GM12878 (cell line): Measurements from ENCODE around the gene ELOA. TPM values are rescaled to one million over a fixed set of nuclear protein-coding genes. Genes with fewer than 3 reads are reported as not detected.
A peak's percentile ranks its signal among the peaks of the same experiment; 100 is the strongest.

Experiments
- ATAC-seq: fragments of 200-7000 bp; cut with Tn5 transposase; 3 replicates; pipeline ENCODE4 v1.9.1; 2020; ENCODE audit warnings: mild to moderate bottlenecking, moderate library complexity
- BruUV-seq: library from RNA; stranded (reverse); fragments of 400-500 nt; replicated peaks from 2 replicates; lab custom pipeline; 2021; lab: Mats Ljungman, UMichigan
- CTCF ChIA-PET: fragments of 300-600 bp; sonication (Branson Sonifier 250); formaldehyde crosslinking; extraction: SDS; loops from one replicate; lab custom pipeline; 2021; ENCODE audit warnings: inconsistent platforms; lab: Yijun Ruan, JAX
- POLR2A ChIA-PET: fragments of 350-600 bp; formaldehyde crosslinking; extraction: SDS; loops from one replicate; lab custom pipeline; 2021; ENCODE audit warnings: inconsistent platforms; lab: Charles Lee
- RAD21 ChIA-PET: fragments of 300-600 bp; sonication (Branson Sonifier 250); formaldehyde crosslinking; loops from one replicate; lab custom pipeline; 2023; ENCODE audit warnings: antibody characterized with exemption; ENCODE audit not compliant: unreplicated experiment; lab: Charles Lee
- SMC1A ChIA-PET: fragments of 300-600 bp; sonication (Branson Sonifier 250); formaldehyde crosslinking; loops from one replicate; lab custom pipeline; 2023; ENCODE audit not compliant: unreplicated experiment, uncharacterized antibody; lab: Charles Lee
- DNase-seq: peaks from one replicate; pipeline ENCODE4 v3.0.0-alpha.2; 2011; ENCODE audit warnings: low read depth, low spot score
- FAIRE-seq: peaks from 3 replicates; lab custom pipeline; 2011; peaks lifted over from hg19 to GRCh38; lab: Jason Lieb, UNC
- H2AFZ ChIP-seq: 2 replicates; pipeline ENCODE4 v1.6.0; 2011; ENCODE audit warnings: low read depth, low read length, control low read depth; ENCODE audit not compliant: control insufficient read depth
- H3K27ac ChIP-seq: 2 replicates; pipeline ENCODE4 v1.5.1; 2011; ENCODE audit warnings: control low read depth; ENCODE audit not compliant: control insufficient read depth, insufficient read depth
- H3K27me3 ChIP-seq, 2 experiments: replicated peaks in 1 of 2; 2 replicates each; pipeline versions ENCODE4 v1.6.0 to v1.6.1; 2011; ENCODE audit warnings: low read length in 1 of 2; ENCODE audit not compliant: control insufficient read depth in 2 of 2, insufficient read depth in 2 of 2
- H3K36me3 ChIP-seq, 2 experiments: 2 replicates each; pipeline ENCODE4 v1.5.1; 2011; ENCODE audit warnings: low read length in 1 of 2; ENCODE audit not compliant: control insufficient read depth in 2 of 2, insufficient read depth in 2 of 2
- H3K4me1 ChIP-seq: 2 replicates; pipeline ENCODE4 v1.6.1; 2011; ENCODE audit warnings: mild to moderate bottlenecking, low read length, moderate library complexity, mixed read lengths; ENCODE audit not compliant: control insufficient read depth, insufficient read depth
- H3K4me2 ChIP-seq: 2 replicates; pipeline ENCODE4 v1.6.0; 2011; ENCODE audit warnings: control low read depth; ENCODE audit not compliant: control insufficient read depth, insufficient read depth
- H3K4me3 ChIP-seq: fragments of 200-600 bp; sonication (generic); 2 replicates; pipeline ENCODE4 v1.5.1; 2016
- H3K79me2 ChIP-seq: 2 replicates; pipeline ENCODE4 v1.6.0; 2011; ENCODE audit warnings: low read length; ENCODE audit not compliant: control insufficient read depth, insufficient read depth
- H3K9ac ChIP-seq: 2 replicates; pipeline ENCODE4 v1.8.0; 2011; ENCODE audit warnings: low read length, control low read depth, mixed read lengths; ENCODE audit not compliant: control insufficient read depth, insufficient read depth
- H3K9me3 ChIP-seq: replicated peaks from 3 replicates; pipeline ENCODE4 v1.5.1; 2011; ENCODE audit warnings: mild to moderate bottlenecking, low read length; ENCODE audit not compliant: control insufficient read depth, insufficient read depth
- H4K20me1 ChIP-seq: 2 replicates; pipeline ENCODE4 v1.6.0; 2011; ENCODE audit not compliant: control insufficient read depth, insufficient read depth
- BCL11A ChIP-seq: IDR thresholded peaks from 2 replicates; pipeline ENCODE4 v1.6.1; 2011; ENCODE audit warnings: low read depth, low read length
- BHLHE40 ChIP-seq, 2 experiments: fragments of 450-650 bp in 1 of 2; IDR thresholded peaks; 2 replicates each; pipeline ENCODE4 v1.6.1; 2011 to 2017; ENCODE audit warnings: low read depth in 2 of 2, borderline replicate concordance in 1 of 2, improper control_type of control experiment in 1 of 2, low read length in 1 of 2, mild to moderate bottlenecking in 1 of 2
- CREB1 ChIP-seq: IDR thresholded peaks from 2 replicates; pipeline ENCODE4 v1.6.1; 2012; ENCODE audit warnings: low read depth, mild to moderate bottlenecking, inconsistent platforms
- CREM ChIP-seq: IDR thresholded peaks from 2 replicates; pipeline ENCODE4 v1.6.1; 2014; ENCODE audit warnings: antibody characterized with exemption, low read depth
- EED ChIP-seq: sonication (generic); IDR thresholded peaks from 2 replicates; pipeline ENCODE4 v1.6.1; 2016; ENCODE audit warnings: antibody characterized with exemption, low read depth
- FOXK2 ChIP-seq: fragments of 450-650 bp; IDR thresholded peaks from 2 replicates; pipeline ENCODE4 v1.6.1; 2017; ENCODE audit warnings: mild to moderate bottlenecking, moderate library complexity
- NR2F1 ChIP-seq: fragments of 450-650 bp; conservative IDR thresholded peaks from 2 replicates; pipeline ENCODE4 v1.6.1; 2017; ENCODE audit warnings: mild to moderate bottlenecking
- RAD21 ChIP-seq: IDR thresholded peaks from 2 replicates; pipeline ENCODE4 v1.6.1; 2011; ENCODE audit warnings: mild to moderate bottlenecking, low read depth, low read length, moderate library complexity; ENCODE audit not compliant: insufficient read depth
- RAD51 ChIP-seq: fragments of 450-650 bp; IDR thresholded peaks from 2 replicates; pipeline ENCODE4 v1.6.1; 2016; ENCODE audit warnings: moderate library complexity, mild to moderate bottlenecking, inconsistent platforms
- TAF1 ChIP-seq: IDR thresholded peaks from 2 replicates; pipeline ENCODE4 v1.6.1; 2011; ENCODE audit warnings: mild to moderate bottlenecking, low read depth, low read length, borderline replicate concordance
- TARDBP ChIP-seq: IDR thresholded peaks from 2 replicates; pipeline ENCODE4 v1.6.1; 2016; ENCODE audit warnings: borderline replicate concordance
- WGBS: methylation state at CpG from one replicate; pipeline ENCODE4 v1.1.6; 2016; ENCODE audit warnings: low lambda C conversion rate; ENCODE audit not compliant: insufficient replicate concordance, insufficient coverage; ENCODE audit errors: missing lambda C conversion rate; 5-methylcytosine and 5-hydroxymethylcytosine counted together
- in situ Hi-C: fragments of 300-500 bp; cut with MboI; formaldehyde crosslinking; loops from 9 replicates; pipeline ENCODE4 v1.14.3; 2018; ENCODE audit warnings: mixed read lengths
- intact Hi-C: fragments of 100-400 bp; cut with micrococcal nuclease; formaldehyde crosslinking; loops from one replicate; pipeline ENCODE4 v1.14.2; 2022; ENCODE audit not compliant: unreplicated experiment
- polyA plus RNA-seq, 11 experiments: library from polyadenylated mRNA; depleted of rRNA in 4 of 11; unstranded in 6 of 11; stranded (reverse) in 5 of 11; fragments of >200 nt; fragmentation: Nextera tagmentation in 4 of 11; fragmentation: Illumina TruSeq in 1 of 11; extraction: Ambion mirVana in 4 of 11; extraction: Trizol in 1 of 11; gene quantifications; 1 replicate in 1 of 11; 2 replicates in 10 of 11; pipeline versions ENCODE4 v1.2.1 to v1.2.3, GENCODE V29; 2011 to 2016; ENCODE audit warnings: inconsistent platforms in 2 of 11, missing spikeins in 2 of 11, low read depth in 1 of 11
- total RNA-seq, 4 experiments: library from RNA; depleted of rRNA in 3 of 4; stranded (reverse); fragments of >200 nt in 3 of 4; fragmentation: Illumina TruSeq in 1 of 4; extraction: Trizol in 1 of 4; gene quantifications; 2 replicates each; pipeline versions ENCODE4 v1.2.1 to v1.2.3, GENCODE V29; 2013 to 2021
- TF ChIP-seq, protein P1 (sequence below): IDR thresholded peaks from 2 replicates; pipeline ENCODE4 v1.6.1; 2012; ENCODE audit warnings: low read depth, low read length, improper control_type of control experiment
- TF ChIP-seq, protein P2 (sequence below): IDR thresholded peaks from 2 replicates; pipeline ENCODE4 v1.6.1; 2011; ENCODE audit warnings: low read depth, low read length, improper control_type of control experiment, borderline replicate concordance

The ELOA gene
- total and polyA plus RNA-seq, 10 of the 15 experiments (the other 5 are each of a cell fraction or from before 2014, with no cell fraction given): 20.1 to 63.6 (median 39.8) TPM

DNA sequence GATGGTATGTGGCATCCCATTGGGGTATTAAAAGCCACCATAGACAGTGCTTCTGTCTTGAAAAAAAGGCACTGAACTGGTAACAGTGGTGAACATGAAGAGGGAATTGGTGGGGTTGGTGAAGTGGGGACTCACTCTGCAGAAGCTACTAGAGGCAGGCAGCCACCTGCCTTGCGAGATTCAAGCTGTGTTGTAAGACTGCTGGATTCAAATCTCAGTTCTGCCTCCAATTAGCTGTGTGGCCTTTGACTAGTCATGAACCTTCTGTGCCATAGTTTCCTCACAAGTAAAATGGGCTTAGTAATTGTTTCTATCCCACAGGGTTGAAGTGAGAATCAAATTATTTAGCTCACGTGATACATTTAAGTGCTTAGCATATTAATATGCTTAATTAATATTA lies 16.6 kb upstream of the ELOA start:
- intact Hi-C loops (loop anchor here (10.0 kb wide), 1 partner anchor 1682 kb away; no protein-coding TSS in a partner anchor), in situ Hi-C loops (no loop called here)
- CTCF ChIA-PET: interaction anchor here (1.2 to 3.6 kb wide), 10 partner anchors 8 to 181 kb away, joined by 3 to 34 read pairs (median 7); partner anchors contain the start of gene RPL11
- H3K4me3 ChIP-seq: no peak overlapping the region
- DNase-seq: no peak
- H3K79me2 ChIP-seq: peaks cover 6% of the 10 kb centered on the region
- RAD21 ChIA-PET: interaction anchor here (0.8 to 2.7 kb wide), 10 partner anchors 10 to 382 kb away, joined by 3 to 18 read pairs (median 4); partner anchors contain the start of genes ELOA, HNRNPR and RPL11
- H3K4me1 ChIP-seq: peaks cover 60% of the 10 kb centered on the region
- no peak overlapping the region for H3K9ac ChIP-seq
- FAIRE-seq: peak; percentile 7
- no peaks in the 10 kb centered on the region for H3K36me3 ChIP-seq
- SMC1A ChIA-PET: interaction anchor here (0.7 to 2.6 kb wide), 17 partner anchors 9 to 228 kb away, joined by 3 to 12 read pairs (median 4); partner anchors contain the start of genes ELOA and RPL11
- no peak for TF ChIP-seq NR2F1
- TF ChIP-seq BHLHE40 (IDR thresholded peaks at IDR 0.05; ENCODE audit: borderline replicate concordance in 1 of 2, low read depth in 2 of 2, low read length in 1 of 2): peak; percentile 34 to 36; a peak in 1 of 4 replicates
- no peaks in the 10 kb centered on the region for H4K20me1 ChIP-seq
- H3K9me3 ChIP-seq: no peaks in the 10 kb centered on the region
- H3K27ac ChIP-seq: peak overlapping the region; percentile 91
- POLR2A ChIA-PET: interaction anchor here (0.7 to 2.8 kb wide), 11 partner anchors 8 to 172 kb away, joined by 3 to 15 read pairs (median 4); partner anchors contain the start of gene ELOA
- H3K4me2 ChIP-seq: peak overlapping the region; percentile 75
- no TSS peak for BruUV-seq
- peak; percentile 11 for ATAC-seq
- no peaks in the 10 kb centered on the region for H3K27me3 ChIP-seq
- H2AFZ ChIP-seq: peak overlapping the region; percentile 5
- WGBS: 72% methylated on average over 2 of the region's 2 CpGs

DNA sequence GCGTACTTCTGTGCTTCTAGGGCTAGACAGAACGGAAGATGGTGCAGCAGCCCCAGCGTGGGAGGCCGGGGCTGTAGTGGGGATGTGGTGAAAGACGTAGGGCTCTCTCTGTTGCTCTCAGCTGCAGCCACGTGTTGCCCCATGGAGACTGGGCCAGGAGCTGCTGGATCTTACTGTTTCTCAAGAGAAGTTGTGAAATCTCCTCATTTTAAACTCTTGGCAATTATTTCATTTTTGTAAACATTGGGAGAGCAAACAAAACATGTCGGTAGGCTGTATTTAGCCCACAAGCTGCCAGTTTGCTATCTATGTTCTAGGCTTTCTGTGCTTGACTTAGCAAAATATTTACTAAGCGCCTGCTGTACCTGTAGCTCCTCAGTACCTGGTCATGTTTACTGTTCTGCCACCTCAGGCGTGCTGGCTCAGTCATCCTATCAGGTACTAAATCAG lies 15.9 kb upstream of the ELOA start:
- H3K4me2 ChIP-seq: peak overlapping the region; percentile 75
- peak overlapping the region; percentile 91 for H3K27ac ChIP-seq
- BruUV-seq: no TSS peak
- POLR2A ChIA-PET: interaction anchor here (0.7 to 2.8 kb wide), 9 partner anchors 9 to 173 kb away, joined by 3 to 15 read pairs (median 4); partner anchors contain the start of gene ELOA
- peak overlapping the region; percentile 56 for H2AFZ ChIP-seq
- H3K9me3 ChIP-seq: no peaks in the 10 kb centered on the region
- H3K79me2 ChIP-seq: peaks cover 4% of the 10 kb centered on the region
- FAIRE-seq: no peak
- no peaks in the 10 kb centered on the region for H4K20me1 ChIP-seq
- CTCF ChIA-PET: interaction anchor here (1.2 to 3.6 kb wide), 10 partner anchors 9 to 181 kb away, joined by 3 to 34 read pairs (median 7); partner anchors contain the start of gene RPL11
- no peaks in the 10 kb centered on the region for H3K27me3 ChIP-seq
- in situ Hi-C loops (no loop called here), intact Hi-C loops (loop anchor here (10.0 kb wide), 1 partner anchor 1683 kb away; no protein-coding TSS in a partner anchor)
- no peaks in the 10 kb centered on the region for H3K36me3 ChIP-seq
- SMC1A ChIA-PET: interaction anchor here (0.8 to 2.6 kb wide), 16 partner anchors 9 to 227 kb away, joined by 3 to 12 read pairs (median 4); partner anchors contain the start of gene ELOA
- no peak overlapping the region; the same call in 1 of the 2 replicates for H3K4me3 ChIP-seq
- H3K9ac ChIP-seq: peak overlapping the region; percentile 31
- RAD21 ChIA-PET: interaction anchor here (0.8 to 2.7 kb wide), 9 partner anchors 10 to 237 kb away, joined by 3 to 18 read pairs (median 4); partner anchors contain the start of genes ELOA and RPL11
- no peak for DNase-seq
- H3K4me1 ChIP-seq: peaks cover 55% of the 10 kb centered on the region
- peak; percentile 64 for ATAC-seq
- WGBS: 1% methylated on average over 9 of the region's 9 CpGs
- TF ChIP-seq, protein P1, sequence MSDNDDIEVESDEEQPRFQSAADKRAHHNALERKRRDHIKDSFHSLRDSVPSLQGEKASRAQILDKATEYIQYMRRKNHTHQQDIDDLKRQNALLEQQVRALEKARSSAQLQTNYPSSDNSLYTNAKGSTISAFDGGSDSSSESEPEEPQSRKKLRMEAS: peak; percentile 90; the same call in 1 of the 2 replicates
- TF ChIP-seq CREB1 (peak; percentile 52), CREM (peak; percentile 53; the same call in 1 of the 2 replicates), RAD21 (0 out of 2 replicates have a peak, but pooled peaks have one; percentile 24), RAD51 (peak; percentile 43), TARDBP (no peak), TAF1 (peak; percentile 13; the same call in 1 of the 2 replicates), BCL11A (0 out of 2 replicates have a peak, but pooled peaks have one; percentile 24), EED (0 out of 2 replicates have a peak, but pooled peaks have one; percentile 41), BHLHE40 (IDR thresholded peaks at IDR 0.05; ENCODE audit: borderline replicate concordance in 1 of 2, low read depth in 2 of 2, low read length in 1 of 2) (peak; percentile 21 to 44; a peak in 2 of 4 replicates), FOXK2 (no peak)
- TF ChIP-seq, protein P2, sequence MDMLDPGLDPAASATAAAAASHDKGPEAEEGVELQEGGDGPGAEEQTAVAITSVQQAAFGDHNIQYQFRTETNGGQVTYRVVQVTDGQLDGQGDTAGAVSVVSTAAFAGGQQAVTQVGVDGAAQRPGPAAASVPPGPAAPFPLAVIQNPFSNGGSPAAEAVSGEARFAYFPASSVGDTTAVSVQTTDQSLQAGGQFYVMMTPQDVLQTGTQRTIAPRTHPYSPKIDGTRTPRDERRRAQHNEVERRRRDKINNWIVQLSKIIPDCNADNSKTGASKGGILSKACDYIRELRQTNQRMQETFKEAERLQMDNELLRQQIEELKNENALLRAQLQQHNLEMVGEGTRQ: no peak; the same call in 1 of the 2 replicates
